Astrocyte of the spinal cord (primary cell): ENCODE measurements around the gene PRPF8.

ENCODE experiments used
- DNase-seq: peaks from one replicate; pipeline ENCODE4 v3.0.0; 2011; ENCODE audit warnings: low read depth, low spot score
- H3K4me3 ChIP-seq: 2 replicates; pipeline ENCODE4 v1.5.1; 2011; ENCODE audit warnings: low read depth, mild to moderate bottlenecking, low read length, moderate library complexity
- in situ Hi-C: cut with HindIII; loops from 2 replicates; pipeline ENCODE4 v1.10.0; 2017; ENCODE audit warnings: low sequenced_read_pairs
- TF ChIP-seq, protein P1 (sequence below): IDR thresholded peaks from 2 replicates; pipeline ENCODE4 v1.5.1; 2012; ENCODE audit warnings: low read depth, mild to moderate bottlenecking, low read length, inconsistent platforms

Gene PRPF8

DNA sequence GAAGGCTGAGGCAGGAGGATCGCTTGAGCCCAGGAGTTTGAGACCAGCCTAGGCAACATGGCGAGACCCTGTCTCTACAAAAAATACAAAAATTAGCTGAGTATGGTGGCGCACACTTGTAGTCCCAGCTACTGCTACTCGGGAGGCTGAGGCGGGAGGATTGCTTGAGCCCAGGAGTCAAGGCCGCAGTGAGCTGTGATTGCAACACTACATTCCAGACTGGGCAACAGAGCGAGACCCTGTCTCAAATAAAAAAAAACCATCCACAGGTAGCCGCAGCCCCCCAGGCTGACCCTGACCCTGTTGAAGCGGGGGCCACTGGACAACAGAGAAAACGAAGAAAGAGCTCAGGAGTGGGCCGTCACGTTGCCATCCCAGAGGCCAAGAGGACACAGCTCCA is 60.0 kb downstream of the PRPF8 start:
- no peak overlapping the region for H3K4me3 ChIP-seq
- DNase-seq, result no peak
- TF ChIP-seq, protein P1, sequence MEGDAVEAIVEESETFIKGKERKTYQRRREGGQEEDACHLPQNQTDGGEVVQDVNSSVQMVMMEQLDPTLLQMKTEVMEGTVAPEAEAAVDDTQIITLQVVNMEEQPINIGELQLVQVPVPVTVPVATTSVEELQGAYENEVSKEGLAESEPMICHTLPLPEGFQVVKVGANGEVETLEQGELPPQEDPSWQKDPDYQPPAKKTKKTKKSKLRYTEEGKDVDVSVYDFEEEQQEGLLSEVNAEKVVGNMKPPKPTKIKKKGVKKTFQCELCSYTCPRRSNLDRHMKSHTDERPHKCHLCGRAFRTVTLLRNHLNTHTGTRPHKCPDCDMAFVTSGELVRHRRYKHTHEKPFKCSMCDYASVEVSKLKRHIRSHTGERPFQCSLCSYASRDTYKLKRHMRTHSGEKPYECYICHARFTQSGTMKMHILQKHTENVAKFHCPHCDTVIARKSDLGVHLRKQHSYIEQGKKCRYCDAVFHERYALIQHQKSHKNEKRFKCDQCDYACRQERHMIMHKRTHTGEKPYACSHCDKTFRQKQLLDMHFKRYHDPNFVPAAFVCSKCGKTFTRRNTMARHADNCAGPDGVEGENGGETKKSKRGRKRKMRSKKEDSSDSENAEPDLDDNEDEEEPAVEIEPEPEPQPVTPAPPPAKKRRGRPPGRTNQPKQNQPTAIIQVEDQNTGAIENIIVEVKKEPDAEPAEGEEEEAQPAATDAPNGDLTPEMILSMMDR, result no peak
- in situ Hi-C loops, result no loop called here

DNA sequence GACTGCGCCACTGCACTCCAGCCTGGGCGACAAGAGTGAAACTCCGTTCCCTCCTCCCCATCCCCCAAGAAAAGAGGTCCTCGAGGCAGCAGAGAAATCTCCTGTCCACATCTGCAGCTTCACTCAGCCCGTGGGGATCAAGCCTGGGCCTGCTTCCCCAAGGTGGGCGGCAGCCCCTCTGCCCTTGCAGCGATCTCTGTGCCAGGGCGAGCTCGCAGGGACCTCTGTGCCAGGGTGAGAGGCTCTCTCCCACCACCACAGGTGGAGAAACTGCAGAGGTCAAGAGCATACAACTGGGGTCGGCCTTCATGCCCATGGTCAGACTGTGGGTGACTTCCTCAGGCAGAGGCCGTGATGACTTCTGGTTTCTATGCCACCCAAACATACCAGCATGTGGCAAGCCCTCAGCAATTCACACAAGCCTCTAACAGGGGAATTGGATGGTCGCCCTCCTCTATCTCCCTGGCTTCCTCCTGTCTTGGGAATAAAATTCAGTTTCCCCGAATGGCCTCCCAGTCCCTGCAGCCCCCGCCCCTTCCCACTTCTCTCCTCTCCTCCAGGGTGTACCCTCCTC is 61.5 kb downstream of the PRPF8 start:
- no peak overlapping the region for H3K4me3 ChIP-seq
- TF ChIP-seq, protein P1, result no peak
- DNase-seq, result no peak
- in situ Hi-C loops, result no loop called here

DNA sequence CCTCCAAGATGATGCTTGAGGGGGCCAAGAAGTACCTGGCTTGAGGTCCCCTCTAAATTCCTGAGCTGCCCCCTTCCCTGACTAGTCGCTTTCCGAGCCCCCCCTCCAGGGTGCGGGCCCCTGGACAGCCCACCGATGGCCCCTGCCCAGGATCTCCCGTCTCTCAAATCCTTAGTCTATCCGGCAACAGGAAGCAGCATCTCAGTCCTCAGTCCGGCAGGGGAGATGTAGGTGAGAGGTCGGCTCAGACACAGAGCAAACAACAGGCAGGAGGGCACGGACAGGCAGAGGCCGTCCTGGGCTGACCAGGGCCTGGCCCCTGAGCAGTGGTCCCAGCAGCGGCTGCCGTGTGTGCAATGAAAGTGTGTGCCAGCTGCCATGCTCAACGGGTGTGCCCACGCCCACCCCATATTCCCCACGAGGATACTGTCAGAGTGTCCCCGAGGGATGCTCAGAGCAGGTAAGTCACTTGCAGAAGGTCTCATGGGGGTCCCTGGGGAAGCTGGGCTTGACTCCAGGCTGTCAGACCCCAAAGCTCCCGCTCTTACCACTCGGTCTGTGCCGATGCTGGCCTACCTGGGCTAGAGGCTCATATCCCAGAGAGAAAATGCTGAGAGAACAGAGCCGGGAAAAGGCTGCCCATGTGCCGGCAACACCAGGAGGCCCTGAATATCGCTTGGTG is 63.3 kb downstream of the PRPF8 start:
- DNase-seq, result no peak
- TF ChIP-seq, protein P1, result no peak
- in situ Hi-C loops, result no loop called here
- no peak overlapping the region for H3K4me3 ChIP-seq

DNA sequence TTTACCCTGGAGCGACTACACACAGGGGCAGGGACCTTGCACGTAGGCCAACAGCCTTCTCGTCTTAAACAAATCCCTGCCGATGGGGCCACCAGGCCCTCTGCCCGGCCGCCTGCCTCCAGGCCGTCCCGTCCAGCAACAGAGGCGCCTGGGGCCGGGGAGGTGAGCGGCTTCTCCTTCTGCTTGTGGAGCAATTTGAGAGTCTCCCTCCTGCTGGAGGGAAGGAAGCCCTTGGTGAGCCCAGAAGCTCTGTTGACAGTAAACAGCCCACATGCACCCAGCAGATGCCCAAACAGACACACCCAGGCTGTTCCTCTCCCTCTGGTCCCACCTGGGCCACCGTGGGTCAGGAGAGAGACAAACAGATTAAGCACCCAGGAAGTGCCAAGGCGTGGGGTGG is 64.2 kb downstream of the PRPF8 start:
- in situ Hi-C loops, result no loop called here
- no peak for DNase-seq
- TF ChIP-seq, protein P1, result no peak

DNA sequence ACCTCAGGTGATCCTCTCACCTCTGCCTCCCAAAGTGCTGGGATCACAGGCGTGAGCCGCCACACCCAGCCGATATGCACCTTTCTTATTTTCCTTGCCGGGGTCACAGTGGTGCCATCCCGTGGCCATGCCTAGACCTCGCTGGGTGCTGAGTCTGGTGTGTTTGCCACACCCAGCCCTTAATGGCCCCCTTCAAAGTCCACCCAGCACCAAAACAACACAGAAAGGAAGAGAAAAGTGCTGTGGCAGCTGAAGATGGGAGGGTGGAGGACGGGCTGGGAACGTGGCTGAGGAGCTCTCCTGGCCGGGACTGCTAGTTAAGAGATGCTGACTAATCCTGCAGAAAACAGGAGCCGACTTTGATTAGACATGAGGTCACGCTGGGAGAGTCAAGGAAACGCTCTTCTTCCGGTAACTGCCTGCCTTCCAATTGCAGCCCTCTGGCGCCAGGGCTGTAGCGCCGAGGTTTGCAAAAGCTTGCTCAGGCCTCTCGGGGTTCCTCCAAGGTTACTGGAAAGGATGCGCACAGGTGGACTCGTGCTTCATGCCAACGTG is 67.0 kb downstream of the PRPF8 start:
- peak; percentile 48 for DNase-seq
- no peak overlapping the region for H3K4me3 ChIP-seq
- in situ Hi-C loops, result no loop called here
- TF ChIP-seq, protein P1, result no peak

More for the DNA sequence above, 64.2 kb downstream of the PRPF8 start:
- H3K4me3 ChIP-seq, result no peak overlapping the region

DNA sequence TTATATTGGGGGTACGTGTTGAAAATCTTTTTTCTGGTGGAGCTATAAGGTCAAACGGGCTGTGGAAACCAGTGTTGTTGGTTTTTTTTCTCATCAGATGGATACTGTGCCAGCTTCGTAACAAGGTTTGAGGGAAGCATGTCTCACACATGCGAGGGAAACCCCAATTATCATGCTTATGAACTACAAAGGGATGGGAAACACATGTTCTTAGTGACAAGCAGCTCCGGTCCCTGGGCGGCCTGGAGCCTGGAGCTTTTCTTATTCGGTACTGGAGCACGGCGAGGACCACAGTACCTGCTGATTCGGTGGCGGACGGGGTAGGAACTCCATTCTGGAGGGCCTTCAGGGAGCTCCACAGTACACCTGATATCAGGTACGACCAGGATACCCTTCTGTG is 68.6 kb downstream of the PRPF8 start:
- TF ChIP-seq, protein P1, result no peak
- no peak overlapping the region for H3K4me3 ChIP-seq

More for the DNA sequence above, 68.6 kb downstream of the PRPF8 start:
- in situ Hi-C loops, result no loop called here
- DNase-seq, result no peak
